GM12892 (cell line): Measurements from ENCODE around the gene CACNA1G.

Source experiments
- POLR2A ChIP-seq: IDR thresholded peaks from 2 replicates; pipeline ENCODE4 v1.6.1; 2011; ENCODE audit warnings: low read depth, low read length, control low read depth
- POLR2AphosphoS5 ChIP-seq: IDR thresholded peaks from 2 replicates; pipeline ENCODE4 v1.6.1; 2011; ENCODE audit warnings: low read depth, low read length, control low read depth
- TAF1 ChIP-seq: IDR thresholded peaks from 2 replicates; pipeline ENCODE4 v1.6.1; 2011; ENCODE audit warnings: low read depth, mild to moderate bottlenecking, control low read depth, low read length, borderline replicate concordance

GRCh38 chr17:50554201-50554600 lies 6.3 kb upstream of the CACNA1G start:
- no peak for TF ChIP-seq POLR2A
- no peak for TF ChIP-seq TAF1
- TF ChIP-seq POLR2AphosphoS5 = 0 out of 2 replicates have a peak, but pooled peaks have one; percentile 20
